ENCODE measurements around the gene TMEM41A.
"Not testable (repeated sequence)": the region's sequence is repeated elsewhere in the genome, so short reads cannot be mapped to it uniquely, and the experiment has no call there.

Gene TMEM41A

GRCh38 chr3:185486394-185486793, 12.4 kb downstream of the TMEM41A start:
- no peak for DNase-seq

GRCh38 chr3:185484296-185484695, 14.5 kb downstream of the TMEM41A start:
- DNase-seq, result no peak

- no peak for DNase-seq
These were observed 19.4 kb downstream of the TMEM41A start for GRCh38 chr3:185479373-185479945.

GRCh38 chr3:185477316-185477715, 21.5 kb downstream of the TMEM41A start:
- no peak for DNase-seq

- not testable (repeated sequence) for DNase-seq
These were observed 23.9 kb downstream of the TMEM41A start for GRCh38 chr3:185474922-185475321.

GRCh38 chr3:185473290-185473815, 25.5 kb downstream of the TMEM41A start:
- DNase-seq, result no peak

GRCh38 chr3:185470323-185470722, 28.5 kb downstream of the TMEM41A start:
- no peak for DNase-seq

GRCh38 chr3:185469542-185469941, 29.3 kb downstream of the TMEM41A start:
- DNase-seq, result no peak

- not testable (repeated sequence) for DNase-seq
These were observed 32.7 kb downstream of the TMEM41A start for GRCh38 chr3:185466123-185466522.

GRCh38 chr3:185465471-185465870, 33.4 kb downstream of the TMEM41A start:
- DNase-seq, result no peak

GRCh38 chr3:185460719-185461350, 38.0 kb downstream of the TMEM41A start:
- DNase-seq, result no peak

GRCh38 chr3:185460309-185460708, 38.5 kb downstream of the TMEM41A start:
- no peak for DNase-seq

GRCh38 chr3:185457376-185457775, 41.5 kb downstream of the TMEM41A start:
- DNase-seq, result no peak

GRCh38 chr3:185451432-185451831, 47.4 kb downstream of the TMEM41A start:
- not testable (repeated sequence) for DNase-seq

GRCh38 chr3:185448107-185448506, 50.7 kb downstream of the TMEM41A start:
- DNase-seq, result no peak

- no peak for DNase-seq
These were observed 54.5 kb downstream of the TMEM41A start for GRCh38 chr3:185444329-185444728.

- no peak for DNase-seq
These were observed 56.8 kb downstream of the TMEM41A start for GRCh38 chr3:185442031-185442430.

GRCh38 chr3:185439745-185440466, 58.9 kb downstream of the TMEM41A start:
- no peak for DNase-seq

Data from activated gamma-delta T cell treated with Interleukin-2 at 50 U/mL for 16 hours (primary cell).